Neutrophil (primary cell): ENCODE results near the gene KIAA1671.

ENCODE experiments used
- H3K27ac ChIP-seq: fragments of 200-600 bp; sonication (generic); 2 replicates; pipeline ENCODE4 v1.5.1; 2016; ENCODE audit warnings: mild to moderate bottlenecking, moderate library complexity
- H3K27me3 ChIP-seq: fragments of 200-600 bp; sonication (generic); 2 replicates; pipeline ENCODE4 v1.6.0; 2016; ENCODE audit warnings: mild to moderate bottlenecking
- H3K36me3 ChIP-seq: fragments of 200-600 bp; sonication (generic); 2 replicates; pipeline ENCODE4 v1.5.1; 2017
- H3K4me1 ChIP-seq, 2 experiments: fragments of 200-600 bp in 1 of 2; sonication (generic) in 1 of 2; 1 replicate in 1 of 2; 2 replicates in 1 of 2; pipeline versions ENCODE4 v1.5.1 to v1.6.1; 2013 to 2016; ENCODE audit warnings: low read depth in 1 of 2, low read length in 1 of 2, mild to moderate bottlenecking in 1 of 2, moderate library complexity in 1 of 2; ENCODE audit not compliant: control insufficient read depth in 1 of 2, insufficient read depth in 1 of 2
- H3K4me3 ChIP-seq, 2 experiments: fragments of 200-600 bp in 1 of 2; sonication (generic) in 1 of 2; 1 replicate in 1 of 2; 2 replicates in 1 of 2; pipeline ENCODE4 v1.5.1; 2013 to 2016; ENCODE audit warnings: low read depth in 1 of 2, low read length in 1 of 2, mild to moderate bottlenecking in 1 of 2, moderate library complexity in 1 of 2
- H3K9me3 ChIP-seq: fragments of 200-600 bp; sonication (generic); 2 replicates; pipeline ENCODE4 v1.5.1; 2016
- TF ChIP-seq, protein P1 (sequence below): fragments of 200-600 bp; sonication (generic); IDR thresholded peaks from 2 replicates; pipeline ENCODE4 v1.5.1; 2016; ENCODE audit warnings: antibody characterized with exemption

KIAA1671 gene

DNA sequence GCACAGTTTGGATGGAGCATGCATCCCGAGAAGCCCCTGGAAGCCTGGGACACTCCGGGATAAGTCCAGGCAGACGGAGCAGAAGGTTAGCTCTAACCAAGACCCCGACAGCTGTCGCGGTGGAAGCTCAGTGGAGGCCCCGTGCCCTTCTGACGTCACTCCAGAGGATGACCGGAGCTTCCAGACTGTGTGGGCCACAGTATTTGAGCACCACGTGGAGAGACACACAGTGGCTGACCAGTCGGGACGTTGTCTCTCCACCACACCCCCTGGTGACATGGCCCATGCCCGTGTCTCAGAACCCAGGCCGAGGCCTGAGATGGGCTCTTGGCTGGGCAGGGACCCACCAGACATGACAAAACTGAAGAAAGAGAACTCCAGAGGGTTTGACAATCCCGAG is 86.3 kb downstream of the KIAA1671 start:
- Histone ChIP-seq H3K9me3 (no peaks in the 10 kb centered on the region), H3K27me3 (no peaks in the 10 kb centered on the region), H3K4me1 (no peaks in the 10 kb centered on the region), H3K27ac (no peak overlapping the region), H3K4me3 (no peak overlapping the region), H3K36me3 (no peaks in the 10 kb centered on the region)
- TF ChIP-seq, protein P1, sequence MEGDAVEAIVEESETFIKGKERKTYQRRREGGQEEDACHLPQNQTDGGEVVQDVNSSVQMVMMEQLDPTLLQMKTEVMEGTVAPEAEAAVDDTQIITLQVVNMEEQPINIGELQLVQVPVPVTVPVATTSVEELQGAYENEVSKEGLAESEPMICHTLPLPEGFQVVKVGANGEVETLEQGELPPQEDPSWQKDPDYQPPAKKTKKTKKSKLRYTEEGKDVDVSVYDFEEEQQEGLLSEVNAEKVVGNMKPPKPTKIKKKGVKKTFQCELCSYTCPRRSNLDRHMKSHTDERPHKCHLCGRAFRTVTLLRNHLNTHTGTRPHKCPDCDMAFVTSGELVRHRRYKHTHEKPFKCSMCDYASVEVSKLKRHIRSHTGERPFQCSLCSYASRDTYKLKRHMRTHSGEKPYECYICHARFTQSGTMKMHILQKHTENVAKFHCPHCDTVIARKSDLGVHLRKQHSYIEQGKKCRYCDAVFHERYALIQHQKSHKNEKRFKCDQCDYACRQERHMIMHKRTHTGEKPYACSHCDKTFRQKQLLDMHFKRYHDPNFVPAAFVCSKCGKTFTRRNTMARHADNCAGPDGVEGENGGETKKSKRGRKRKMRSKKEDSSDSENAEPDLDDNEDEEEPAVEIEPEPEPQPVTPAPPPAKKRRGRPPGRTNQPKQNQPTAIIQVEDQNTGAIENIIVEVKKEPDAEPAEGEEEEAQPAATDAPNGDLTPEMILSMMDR: no peak

DNA sequence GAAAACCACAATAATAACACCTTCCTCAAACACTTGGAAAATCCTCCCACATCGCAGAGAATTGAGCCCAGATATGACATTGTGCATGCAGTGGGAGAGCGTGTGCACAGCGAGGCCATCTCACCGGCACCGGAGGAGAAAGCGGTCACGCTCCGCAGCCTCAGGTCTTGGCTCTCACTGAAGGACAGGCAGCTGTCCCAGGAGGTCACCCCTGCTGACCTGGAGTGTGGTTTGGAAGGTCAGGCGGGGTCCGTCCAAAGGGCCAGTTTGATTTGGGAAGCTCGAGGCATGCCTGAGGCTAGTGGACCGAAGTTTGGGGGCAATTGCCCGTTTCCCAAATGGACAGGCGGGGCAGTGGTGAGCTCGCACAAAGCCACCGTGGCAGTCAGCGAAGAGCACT is 86.7 kb downstream of the KIAA1671 start:
- TF ChIP-seq, protein P1: no peak
- Histone ChIP-seq H3K4me1 (no peaks in the 10 kb centered on the region), H3K27ac (no peak overlapping the region), H3K27me3 (no peaks in the 10 kb centered on the region), H3K9me3 (no peaks in the 10 kb centered on the region), H3K36me3 (no peaks in the 10 kb centered on the region), H3K4me3 (no peak overlapping the region)

DNA sequence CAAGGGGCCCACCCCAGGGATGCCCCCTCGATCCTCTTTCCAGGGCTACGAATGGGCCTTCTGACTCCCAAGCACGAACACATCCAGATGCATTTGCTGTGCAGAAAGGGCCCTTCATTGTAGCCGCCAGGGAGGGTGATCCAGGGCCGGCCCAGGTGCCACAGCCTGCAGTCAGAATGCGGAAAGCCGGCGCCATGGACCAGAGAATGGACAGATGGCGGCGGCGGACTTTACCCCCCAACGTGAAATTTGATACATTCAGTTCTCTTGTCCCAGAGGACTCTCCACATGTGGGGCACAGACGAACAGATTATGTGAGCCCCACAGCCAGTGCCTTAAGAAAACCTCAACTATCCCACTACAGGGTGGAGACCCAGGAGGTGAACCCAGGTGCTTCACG is 87.2 kb downstream of the KIAA1671 start:
- TF ChIP-seq, protein P1: no peak

DNA sequence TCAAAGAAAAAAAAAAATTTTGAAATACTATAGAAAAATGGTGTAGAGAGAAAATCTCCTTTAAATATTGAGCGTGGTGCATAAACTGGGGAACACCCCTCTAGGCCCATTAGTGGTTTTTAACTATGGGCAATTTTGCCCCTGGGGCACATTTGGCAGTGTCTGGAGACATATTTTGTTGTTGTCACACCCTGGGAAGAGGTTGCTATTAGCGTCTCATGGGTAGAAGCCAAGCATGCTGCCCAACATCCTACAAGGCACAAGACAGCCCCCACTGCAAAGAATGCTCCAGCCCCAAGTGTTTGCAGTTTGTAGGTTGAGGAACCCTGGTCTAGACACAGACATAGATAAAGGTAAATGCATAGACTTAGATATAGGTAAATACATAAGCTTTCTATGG is 92.6 kb downstream of the KIAA1671 start:
- H3K9me3 ChIP-seq: no peaks in the 10 kb centered on the region
- TF ChIP-seq, protein P1: no peak
- no peak overlapping the region for H3K27ac ChIP-seq
- no peaks in the 10 kb centered on the region for H3K4me1 ChIP-seq
- no peak overlapping the region for H3K4me3 ChIP-seq
- H3K27me3 ChIP-seq: no peaks in the 10 kb centered on the region
- no peaks in the 10 kb centered on the region for H3K36me3 ChIP-seq

More for the DNA sequence above, 87.2 kb downstream of the KIAA1671 start:
- Histone ChIP-seq H3K27ac (no peak overlapping the region), H3K27me3 (no peaks in the 10 kb centered on the region), H3K9me3 (no peaks in the 10 kb centered on the region), H3K36me3 (no peaks in the 10 kb centered on the region), H3K4me3 (no peak overlapping the region), H3K4me1 (no peaks in the 10 kb centered on the region)

DNA sequence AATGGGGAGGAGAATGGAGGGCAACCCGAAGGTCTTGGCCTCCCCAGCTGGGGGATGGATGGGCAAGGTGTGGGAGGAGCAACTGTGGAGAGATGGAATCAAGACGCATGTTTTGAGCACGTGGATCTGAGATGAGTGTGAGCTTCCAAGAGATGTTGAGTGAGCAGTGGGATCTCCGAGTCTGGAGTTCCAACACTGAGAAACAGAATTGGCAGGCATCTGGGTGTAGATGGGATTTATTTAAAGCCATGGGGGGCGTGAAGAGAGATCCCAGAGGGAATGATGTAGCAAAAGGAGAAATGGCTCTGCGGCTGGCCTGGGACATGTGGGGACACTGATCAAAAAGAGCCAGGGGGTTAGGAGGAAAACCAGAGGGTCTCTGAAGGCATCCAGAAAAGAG is 95.6 kb downstream of the KIAA1671 start:
- no peaks in the 10 kb centered on the region for H3K9me3 ChIP-seq
- no peaks in the 10 kb centered on the region for H3K4me1 ChIP-seq
- H3K27me3 ChIP-seq: no peaks in the 10 kb centered on the region
- TF ChIP-seq, protein P1: no peak
- H3K27ac ChIP-seq: no peak overlapping the region
- no peak overlapping the region for H3K4me3 ChIP-seq
- H3K36me3 ChIP-seq: no peaks in the 10 kb centered on the region
